Stimulated activated CD4-positive, alpha-beta T cell treated with anti-CD3 and anti-CD28 coated beads, Interleukin-2, amount 100 ng/mL, for 4 hours (primary cell): ENCODE measurements around the gene IMP3.

ENCODE experiments used
- DNase-seq: peaks from one replicate; pipeline ENCODE4 v3.0.0-alpha.2; 2020; ENCODE audit warnings: low read depth

The IMP3 gene

DNA sequence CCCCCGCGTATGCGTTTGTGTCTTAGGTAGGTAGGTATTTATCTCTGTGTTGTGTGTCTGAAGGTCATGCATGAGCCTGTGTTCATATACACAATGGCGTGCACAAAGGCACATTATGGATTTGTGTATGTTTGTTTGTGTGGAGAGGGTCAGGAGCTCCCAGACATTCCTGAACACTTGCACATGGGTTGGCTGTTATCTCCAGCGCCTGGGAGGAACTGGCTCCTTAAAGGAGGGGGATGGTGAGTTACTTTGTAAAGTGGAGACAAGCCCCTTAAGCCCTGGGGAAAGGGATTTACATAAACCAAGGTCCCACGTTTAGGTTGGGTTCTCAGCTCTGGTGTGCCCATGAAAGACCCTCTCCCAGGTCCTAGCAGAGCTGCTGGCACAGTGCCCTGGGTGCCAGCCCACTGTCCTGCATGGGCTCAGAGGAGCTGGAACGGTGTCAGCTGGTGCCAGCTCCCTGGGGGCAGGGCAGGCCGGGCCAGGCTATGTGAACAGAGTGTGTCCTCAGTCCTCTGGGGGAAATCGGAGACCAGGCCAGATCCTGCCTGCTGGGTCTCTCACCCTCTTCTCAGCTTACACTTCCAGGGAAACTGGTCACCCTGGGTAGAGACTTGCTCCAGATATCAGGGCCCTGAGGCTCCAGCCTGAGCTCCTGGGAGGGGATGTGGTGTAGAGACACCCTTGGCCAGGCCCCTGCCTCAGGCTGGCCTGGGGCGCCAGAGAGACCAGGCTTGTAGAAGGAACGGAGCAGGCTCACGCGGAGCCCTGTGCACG, 32.8 kb upstream of the IMP3 start:
- DNase-seq = no peak

DNA sequence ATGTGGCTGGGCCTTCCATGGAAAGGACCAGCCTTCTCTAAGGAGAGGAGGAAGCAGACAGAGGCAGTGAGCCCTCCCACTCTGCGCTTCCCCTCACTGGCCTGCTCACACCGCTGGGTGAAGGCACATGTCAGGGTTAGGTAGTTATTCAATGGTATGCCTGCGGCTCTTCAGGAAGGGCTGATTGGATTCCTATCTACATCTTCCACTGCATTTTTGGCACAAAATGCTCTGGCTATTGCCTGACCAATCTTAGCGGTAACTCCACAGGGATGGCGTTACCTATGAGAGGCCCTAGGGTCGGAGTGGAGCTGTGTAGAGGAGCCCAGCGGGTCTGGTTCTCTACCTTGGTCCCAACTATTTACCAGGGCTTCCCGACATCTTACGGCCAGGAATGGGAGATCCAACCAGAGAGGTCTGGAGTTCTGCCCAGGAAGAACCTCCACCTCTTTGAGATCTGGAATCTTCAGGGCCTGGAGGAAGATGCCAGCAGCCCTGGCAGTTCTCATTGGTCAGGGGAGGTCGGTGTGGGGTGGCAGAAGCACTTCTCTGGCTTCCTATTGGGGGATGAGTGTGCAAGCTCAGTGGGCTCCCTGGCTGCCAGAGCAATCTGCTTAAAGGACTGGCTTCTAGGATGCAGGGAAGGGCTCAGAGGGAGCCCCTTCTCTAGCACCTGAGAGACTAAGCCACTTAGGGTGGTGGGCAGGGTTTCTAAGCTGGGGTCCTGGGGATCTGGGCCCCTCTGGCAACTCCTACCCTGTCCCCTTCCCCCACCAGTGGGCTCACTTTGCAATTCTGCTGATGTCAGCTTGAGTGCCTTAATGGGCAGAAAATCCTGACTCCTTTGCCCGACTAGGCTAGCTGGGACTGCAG, 31.9 kb upstream of the IMP3 start:
- DNase-seq = no peak

- DNase-seq = no peak
These were observed 29.8 kb upstream of the IMP3 start for GRCh38 chr15:75669879-75670212.

DNA sequence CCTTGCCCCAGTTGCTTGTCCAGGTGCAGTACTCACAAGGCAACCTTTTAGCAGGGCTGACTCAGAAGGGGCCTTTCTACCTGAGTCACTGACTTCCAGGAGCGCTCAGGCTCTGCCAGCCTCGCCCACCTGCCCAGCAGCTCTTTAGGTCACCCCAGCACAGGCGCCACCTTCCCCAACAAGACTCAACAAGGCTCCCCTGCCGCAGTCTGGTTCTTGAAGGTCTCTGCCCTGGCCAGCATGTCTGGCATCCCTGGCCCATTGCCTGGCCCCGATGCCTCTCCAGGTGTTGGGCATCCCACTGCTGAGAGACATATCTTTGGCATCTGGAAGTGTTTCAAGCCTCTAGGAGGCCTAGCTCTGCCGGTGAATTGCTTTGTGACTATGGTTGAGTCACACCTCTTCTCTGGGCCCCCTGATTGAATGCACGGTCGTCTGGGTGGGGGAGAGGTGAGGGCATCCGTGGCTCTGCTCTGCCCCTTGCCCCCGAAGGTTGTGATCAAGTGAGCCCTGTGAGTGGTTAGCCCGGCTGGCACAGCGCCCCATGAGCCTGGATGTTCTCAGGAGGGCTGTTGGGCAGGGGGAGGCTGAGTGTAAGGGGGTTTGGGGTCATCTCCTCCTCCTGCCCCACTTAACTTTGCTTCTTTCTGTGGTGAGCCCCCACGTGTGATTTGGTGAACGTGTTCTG, 29.3 kb upstream of the IMP3 start:
- no peak for DNase-seq

GRCh38 chr15:75666823-75667501, 26.9 kb upstream of the IMP3 start:
- DNase-seq = no peak

DNA sequence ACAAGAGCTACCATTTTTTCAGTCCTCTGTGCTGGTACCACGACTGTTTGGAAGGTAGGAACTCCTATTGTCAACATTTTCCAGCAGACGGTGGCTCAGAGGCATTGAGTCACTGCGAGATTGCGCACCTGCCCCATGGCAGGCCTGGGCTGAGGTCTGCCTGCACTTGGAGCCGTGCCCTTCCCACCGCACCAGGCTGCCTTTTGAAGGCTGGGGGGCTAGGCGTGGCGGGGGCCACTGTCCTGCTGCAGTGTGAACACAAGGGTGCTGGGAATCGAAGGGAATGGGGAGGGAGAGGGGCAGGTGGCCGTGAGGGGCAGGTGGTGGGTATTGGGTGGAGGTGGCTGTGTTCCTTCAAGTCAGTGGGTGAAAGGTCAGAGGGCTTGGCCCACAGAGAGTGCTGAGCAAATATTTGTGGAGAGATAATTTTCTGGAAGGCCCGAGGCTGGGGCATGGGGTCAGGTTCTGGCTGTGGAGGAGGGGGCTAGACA, 24.0 kb upstream of the IMP3 start:
- DNase-seq = no peak

GRCh38 chr15:75662823-75663519, 22.9 kb upstream of the IMP3 start:
- DNase-seq = no peak

DNA sequence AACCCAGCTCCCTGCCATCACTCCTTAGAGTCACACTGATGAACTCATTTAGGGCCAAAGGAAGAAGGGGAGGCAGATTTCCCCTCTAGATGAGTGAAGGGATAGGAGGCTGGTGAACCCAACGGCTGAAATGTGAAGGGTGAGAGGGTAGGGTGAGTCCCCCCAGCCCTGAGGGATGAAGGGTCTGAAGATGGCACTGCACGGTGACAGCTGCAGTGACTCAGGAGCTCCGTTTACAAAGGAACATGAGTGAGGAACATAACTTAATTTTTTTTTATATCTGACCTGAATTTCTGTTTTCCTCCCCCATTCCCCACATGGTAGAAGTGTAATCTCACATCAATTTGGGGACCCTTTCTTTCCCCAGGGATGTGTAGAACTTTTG, 21.7 kb upstream of the IMP3 start:
- no peak for DNase-seq

DNA sequence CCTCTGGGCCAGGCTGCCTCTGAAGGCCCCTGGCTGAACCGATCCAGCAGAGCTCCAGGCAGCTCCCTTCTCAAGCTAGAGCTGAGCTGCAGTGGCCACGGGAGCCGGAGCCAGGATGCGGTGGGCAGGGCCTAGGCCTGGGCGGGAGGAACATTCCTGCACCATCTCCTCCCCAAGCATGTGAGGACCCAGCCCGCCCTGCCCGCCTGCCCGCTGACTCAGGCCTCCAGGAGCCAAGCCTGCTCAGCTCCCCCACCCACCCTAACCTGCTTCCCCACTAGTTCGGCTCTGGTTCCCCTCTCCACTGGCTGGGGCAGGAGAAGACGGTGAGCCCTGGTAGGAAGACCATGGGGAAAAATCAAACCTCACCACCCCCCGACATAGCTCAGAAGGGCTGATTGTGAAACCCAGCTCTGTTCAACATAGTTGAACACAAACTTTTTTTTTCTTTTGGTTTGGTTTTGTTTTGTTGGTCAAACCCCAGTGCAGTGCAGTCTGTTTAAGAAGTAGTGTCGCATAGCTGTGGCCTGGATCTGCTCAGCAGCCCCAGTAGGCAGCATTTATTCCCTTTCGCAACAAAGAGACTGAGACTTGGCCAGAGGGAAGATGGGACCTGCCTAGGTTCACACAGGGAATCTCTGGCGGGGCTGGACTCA, 21.2 kb upstream of the IMP3 start:
- no peak for DNase-seq

DNA sequence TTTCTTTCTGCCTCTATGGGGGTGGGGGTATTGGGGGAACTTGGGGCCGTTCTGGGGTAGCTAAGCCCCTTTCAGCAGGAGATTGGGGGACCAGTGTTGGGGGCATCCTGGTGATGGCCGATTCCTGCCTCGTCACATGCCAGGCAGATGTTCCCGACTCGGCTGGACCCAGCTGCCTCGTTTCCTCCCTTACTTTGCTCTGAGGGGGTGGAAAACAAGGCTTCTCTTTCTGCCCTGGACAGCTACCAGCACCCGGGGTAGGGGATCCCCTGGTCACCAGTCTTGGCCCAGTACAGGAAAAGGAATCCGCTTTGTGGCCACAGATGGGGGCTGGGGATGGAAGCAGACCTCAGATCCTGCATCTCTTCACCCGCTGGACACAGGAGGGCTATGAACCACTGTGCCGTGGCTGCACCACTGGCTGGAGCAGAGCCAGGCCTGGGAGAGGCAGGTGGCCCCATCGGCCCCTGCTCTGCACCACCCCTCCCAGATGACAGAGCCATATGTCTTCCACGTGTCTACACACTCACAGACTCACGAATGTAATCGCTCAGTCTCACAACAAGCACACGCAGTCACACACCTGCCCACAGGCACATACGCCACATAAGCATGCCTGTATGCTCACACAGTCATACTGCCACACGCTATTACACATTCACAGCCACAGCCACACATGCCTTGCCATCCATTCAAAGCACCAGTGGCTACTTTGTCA, 20.1 kb upstream of the IMP3 start:
- no peak for DNase-seq

DNA sequence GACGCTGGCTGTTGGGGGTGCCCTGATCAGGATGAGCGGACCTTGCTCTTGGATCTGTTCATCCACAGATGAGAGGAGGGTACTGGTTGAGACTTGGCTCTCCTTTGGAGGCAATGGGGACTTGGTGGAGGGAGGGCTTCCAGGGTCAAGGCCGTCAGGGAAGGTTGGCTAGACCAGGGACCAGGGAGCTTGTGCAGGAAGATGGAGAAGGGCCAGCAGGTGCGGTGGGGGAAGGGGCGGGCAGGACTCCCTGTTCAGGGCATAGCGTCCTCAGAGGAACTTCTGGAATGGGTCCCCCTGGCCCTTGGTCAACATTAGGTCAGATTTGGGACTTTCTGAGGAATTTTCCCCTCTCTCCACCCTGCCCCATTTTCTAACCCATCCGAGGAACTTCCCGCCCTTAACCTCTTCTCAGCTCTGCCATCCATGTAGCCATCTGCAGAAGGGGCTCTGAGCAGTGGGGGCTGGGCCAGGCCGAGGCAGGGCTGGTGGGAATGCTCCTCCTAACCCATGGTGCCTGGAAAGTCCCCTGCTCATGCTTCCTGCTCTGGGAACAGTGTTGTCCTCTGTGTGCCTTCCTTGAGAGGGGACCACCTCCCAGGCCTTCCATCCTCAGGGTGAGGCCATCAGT, 19.2 kb upstream of the IMP3 start:
- no peak for DNase-seq

GRCh38 chr15:75656813-75657212, 16.8 kb upstream of the IMP3 start:
- DNase-seq = no peak

DNA sequence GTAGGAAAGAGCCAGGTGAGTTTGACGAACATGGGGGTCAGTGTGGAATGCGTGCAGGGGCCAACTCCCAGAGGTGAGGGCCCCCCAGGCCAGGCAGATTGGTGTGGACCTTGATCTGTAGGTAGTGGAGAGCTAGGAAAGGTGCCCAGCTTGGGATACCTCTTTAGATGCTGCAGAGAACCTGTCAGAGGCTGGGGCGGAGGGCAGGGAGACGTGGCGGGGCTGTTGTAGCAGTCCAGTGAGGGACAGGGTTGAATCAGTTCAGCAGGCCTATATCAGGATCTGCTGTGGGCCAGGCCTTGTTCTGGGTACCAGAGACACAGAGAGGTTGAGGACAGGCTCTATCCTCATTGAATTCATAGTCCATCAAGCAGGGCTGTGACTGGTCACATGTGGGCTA, 16.3 kb upstream of the IMP3 start:
- DNase-seq = no peak

DNA sequence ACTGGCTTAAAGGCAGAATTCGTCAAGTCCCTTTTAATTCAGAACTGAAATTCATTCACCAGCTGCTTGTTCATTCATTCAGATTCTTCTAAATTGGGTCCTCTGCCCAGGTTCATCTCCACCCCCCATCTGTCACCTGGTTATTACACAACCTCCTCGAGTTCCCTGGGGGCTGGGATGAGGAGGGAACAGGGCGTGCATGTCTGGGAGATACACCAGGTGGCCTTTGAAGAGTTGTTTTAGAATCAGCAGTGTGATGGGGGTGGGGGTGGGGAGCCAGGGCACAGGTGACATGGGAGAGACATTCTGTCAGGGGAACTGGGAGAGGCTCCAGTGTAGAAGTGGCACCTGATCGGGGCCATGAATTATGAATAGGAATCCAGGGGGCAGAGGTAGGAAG, 15.9 kb upstream of the IMP3 start:
- DNase-seq = no peak

DNA sequence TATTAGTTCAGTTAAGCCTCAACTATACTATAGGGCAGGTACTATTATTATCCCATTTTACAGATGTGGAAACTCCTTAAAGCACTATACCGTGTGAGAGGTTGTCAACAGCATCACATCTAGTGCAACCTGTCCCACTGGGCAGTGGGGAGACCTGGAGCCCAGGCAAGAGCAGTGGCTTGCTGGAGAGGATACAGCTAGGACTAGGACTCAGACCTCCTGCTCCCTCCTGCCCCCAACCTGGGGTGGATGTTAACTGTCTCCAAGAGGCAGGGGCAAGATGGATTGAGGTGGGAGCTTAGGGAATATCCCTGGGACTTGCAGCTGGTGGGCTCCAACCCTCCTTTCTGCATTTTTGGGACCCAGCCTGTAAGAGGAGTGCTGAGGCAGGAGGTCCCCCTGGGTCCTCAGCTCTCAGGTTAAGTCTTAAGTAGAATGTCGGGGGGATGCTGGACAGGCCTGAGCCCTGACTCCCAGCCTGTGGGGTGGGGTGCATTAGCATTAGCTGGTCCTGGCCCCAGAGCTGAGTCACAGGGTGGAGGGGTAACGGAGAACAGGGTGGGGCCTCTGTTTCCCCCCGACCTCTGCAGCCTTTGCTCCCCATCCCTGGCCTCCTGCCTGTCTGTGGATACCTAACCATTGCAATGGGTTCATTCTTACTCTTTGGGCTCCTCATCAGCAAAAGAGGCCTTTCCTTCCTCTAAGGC, 14.3 kb upstream of the IMP3 start:
- DNase-seq = no peak

DNA sequence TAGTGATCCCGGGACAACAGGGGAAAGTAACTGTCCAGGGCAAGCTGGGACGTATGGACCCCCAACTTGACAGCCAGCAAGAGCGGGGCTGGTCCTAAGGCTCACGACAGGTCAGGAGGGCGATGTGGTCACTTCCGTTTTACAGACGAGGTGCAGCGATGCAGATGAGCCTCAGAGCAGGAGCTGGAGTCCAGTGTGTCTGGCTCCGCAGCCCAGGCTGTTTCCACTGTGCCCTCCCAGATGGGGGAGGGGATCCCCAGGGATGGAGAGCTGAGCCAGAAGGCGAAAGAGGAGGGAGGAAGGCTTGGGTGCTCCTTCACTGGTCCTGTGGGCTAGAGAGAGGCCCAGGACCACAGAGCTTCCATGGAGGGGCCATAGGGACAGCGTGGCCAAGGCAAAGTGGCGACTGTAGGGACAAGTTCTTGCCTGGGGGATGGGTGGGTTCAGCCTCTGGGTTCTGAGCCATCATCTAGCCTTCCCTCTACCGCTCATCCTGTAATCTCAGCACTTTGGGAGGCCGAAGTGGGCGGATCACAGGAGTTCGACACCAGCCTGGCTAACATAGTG, 13.4 kb upstream of the IMP3 start:
- no peak for DNase-seq

GRCh38 chr15:75651810-75652543, 12.0 kb upstream of the IMP3 start:
- no peak for DNase-seq
